Measurements from ENCODE around the gene SDHAF2.

DNA sequence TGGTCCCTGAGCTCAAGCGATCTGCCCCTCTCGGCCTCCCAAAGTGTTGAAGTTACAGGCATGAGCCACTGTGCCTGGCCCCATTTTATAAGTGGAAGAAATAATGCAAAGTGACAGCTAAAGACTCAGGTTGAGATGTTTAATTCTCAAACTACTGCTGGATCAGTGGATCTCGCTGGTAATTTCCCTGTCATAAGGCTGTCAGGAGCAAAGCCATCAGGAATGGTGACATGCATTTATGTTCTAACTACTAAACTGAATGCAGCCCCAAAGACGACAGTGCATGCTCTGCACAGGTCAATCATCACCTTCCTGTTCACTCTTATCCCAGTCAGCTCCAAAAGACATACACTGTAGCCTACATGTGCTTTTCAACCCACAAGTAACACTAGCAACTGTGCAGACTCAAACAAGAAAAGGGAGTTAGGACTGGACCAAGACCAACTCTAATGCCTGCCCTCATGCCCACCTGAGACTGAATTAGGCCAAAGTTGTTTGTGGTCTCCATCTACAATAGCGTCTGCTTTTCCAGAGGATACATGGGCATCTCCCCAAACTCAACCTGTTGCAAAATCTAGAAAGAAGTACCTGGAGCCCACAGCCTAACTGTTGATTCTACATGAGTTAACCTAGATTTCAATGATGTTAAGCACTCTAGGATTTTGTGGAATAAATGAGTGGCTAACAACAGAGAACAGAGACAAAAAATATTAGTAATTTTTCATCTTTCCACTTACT, 22.8 kb upstream of the SDHAF2 start:
- TF ChIP-seq, protein P1, sequence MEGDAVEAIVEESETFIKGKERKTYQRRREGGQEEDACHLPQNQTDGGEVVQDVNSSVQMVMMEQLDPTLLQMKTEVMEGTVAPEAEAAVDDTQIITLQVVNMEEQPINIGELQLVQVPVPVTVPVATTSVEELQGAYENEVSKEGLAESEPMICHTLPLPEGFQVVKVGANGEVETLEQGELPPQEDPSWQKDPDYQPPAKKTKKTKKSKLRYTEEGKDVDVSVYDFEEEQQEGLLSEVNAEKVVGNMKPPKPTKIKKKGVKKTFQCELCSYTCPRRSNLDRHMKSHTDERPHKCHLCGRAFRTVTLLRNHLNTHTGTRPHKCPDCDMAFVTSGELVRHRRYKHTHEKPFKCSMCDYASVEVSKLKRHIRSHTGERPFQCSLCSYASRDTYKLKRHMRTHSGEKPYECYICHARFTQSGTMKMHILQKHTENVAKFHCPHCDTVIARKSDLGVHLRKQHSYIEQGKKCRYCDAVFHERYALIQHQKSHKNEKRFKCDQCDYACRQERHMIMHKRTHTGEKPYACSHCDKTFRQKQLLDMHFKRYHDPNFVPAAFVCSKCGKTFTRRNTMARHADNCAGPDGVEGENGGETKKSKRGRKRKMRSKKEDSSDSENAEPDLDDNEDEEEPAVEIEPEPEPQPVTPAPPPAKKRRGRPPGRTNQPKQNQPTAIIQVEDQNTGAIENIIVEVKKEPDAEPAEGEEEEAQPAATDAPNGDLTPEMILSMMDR (conservative IDR thresholded peaks at IDR 0.05 in 1 of 2, IDR thresholded peaks at IDR 0.05 in 1 of 2; ENCODE audit: extremely low read depth in 1 of 2, insufficient read depth in 1 of 2, low read depth in 1 of 2, low read length in 2 of 2), result no peak
- no peak for TF ChIP-seq EZH2 (IDR thresholded peaks at IDR 0.05; ENCODE audit: borderline replicate concordance, low read length)
